ENCODE results near the gene RGPD4. TPM values are rescaled to one million over a fixed set of nuclear protein-coding genes. Genes with fewer than 3 reads are reported as not detected.

RGPD4 gene
- total RNA-seq, 4 donors from 2014 or later, result 0.16 TPM; not detected in 3

DNA sequence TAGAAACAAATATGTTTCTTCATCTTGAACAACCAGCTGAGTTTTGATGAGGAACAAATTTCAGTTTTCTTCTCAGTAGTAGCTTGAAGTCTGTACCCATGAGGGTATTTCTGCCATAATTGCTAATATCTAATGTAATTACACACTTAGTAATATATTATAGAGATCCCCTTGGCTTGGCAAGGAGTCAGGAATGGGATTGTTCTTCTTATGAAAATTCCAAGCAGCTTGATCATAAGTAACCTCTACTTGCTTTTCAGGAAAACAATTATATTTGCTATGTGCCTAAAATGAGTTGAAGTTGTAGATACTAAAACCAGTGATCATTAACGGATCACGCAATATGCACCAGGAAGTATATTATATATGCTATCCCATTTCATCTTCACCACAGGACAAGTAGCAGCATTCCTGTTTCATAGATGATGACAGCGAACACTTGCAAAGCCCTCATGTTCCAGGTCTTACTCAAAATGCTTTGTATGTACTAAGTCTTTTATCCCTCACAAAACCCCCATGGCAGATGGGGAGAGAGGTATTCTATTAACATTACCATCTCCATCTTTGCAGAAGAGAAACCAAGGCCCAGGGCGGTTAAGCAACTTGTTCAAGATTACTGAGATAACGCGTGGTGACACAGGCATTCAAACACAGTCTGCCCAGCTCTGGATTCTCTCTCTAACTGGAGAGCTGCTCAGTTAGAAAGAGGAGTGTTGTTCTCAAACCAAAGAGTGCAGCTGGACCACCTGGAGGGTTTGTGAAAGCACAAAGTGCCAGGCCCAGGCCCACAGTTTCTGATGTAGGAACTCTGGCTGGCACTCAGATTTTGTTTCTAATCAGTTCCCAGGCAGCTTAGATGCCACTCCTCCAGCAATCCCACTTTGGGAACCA is 21.8 kb upstream of the RGPD4 start:
- Histone ChIP-seq H3K27me3 (no peaks in the 10 kb centered on the region), H3K4me1 (peaks cover 0 to 17% (median 0%) of the 10 kb centered on the region in 3 donors), H3K27ac (no peak overlapping the region), H3K9me3 (no peaks in the 10 kb centered on the region), H3K36me3 (no peaks in the 10 kb centered on the region), H3K4me3 (no peak overlapping the region)
- 87 to 92% methylated on average over 4 to 5 of the region's 6 CpGs for WGBS, 2 donors (ENCODE audit: low coverage in 1 of 2)
- TF ChIP-seq, protein P1, sequence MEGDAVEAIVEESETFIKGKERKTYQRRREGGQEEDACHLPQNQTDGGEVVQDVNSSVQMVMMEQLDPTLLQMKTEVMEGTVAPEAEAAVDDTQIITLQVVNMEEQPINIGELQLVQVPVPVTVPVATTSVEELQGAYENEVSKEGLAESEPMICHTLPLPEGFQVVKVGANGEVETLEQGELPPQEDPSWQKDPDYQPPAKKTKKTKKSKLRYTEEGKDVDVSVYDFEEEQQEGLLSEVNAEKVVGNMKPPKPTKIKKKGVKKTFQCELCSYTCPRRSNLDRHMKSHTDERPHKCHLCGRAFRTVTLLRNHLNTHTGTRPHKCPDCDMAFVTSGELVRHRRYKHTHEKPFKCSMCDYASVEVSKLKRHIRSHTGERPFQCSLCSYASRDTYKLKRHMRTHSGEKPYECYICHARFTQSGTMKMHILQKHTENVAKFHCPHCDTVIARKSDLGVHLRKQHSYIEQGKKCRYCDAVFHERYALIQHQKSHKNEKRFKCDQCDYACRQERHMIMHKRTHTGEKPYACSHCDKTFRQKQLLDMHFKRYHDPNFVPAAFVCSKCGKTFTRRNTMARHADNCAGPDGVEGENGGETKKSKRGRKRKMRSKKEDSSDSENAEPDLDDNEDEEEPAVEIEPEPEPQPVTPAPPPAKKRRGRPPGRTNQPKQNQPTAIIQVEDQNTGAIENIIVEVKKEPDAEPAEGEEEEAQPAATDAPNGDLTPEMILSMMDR (IDR thresholded peaks at IDR 0.05), result no peak
- ATAC-seq, result no peak

DNA sequence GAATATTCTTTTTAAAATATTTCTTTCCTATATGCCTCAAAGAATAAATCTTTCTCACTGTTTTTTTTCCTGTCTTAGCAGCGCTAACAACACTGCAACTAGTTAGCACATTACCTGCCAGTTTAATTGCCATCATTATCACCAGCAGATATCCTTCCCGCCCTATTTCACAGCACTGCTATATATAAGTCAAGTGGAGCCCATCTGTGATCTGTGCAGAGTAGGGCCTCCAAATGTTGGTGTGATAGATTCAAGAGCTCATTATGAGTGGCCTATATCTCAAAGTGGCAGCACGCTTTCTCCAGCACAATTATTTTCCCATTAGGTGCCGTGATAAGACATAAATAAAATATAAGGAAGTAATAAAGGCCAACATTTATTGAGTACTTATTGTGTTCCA is 19.8 kb upstream of the RGPD4 start:
- no peaks in the 10 kb centered on the region for H3K27me3 ChIP-seq
- H3K4me3 ChIP-seq, result no peak overlapping the region
- H3K4me1 ChIP-seq, result peaks cover 0 to 20% (median 0%) of the 10 kb centered on the region in 3 donors
- 70 to 73% methylated on average over 4 of the region's 4 CpGs for WGBS, 2 donors (ENCODE audit: low coverage in 1 of 2)
- H3K9me3 ChIP-seq, result no peaks in the 10 kb centered on the region
- TF ChIP-seq POLR2A (IDR thresholded peaks at IDR 0.05) (no peak), POLR2AphosphoS5 (IDR thresholded peaks at IDR 0.05) (no peak), EP300 (IDR thresholded peaks at IDR 0.05) (no peak)
- TF ChIP-seq, protein P1 (IDR thresholded peaks at IDR 0.05), result no peak
- ATAC-seq, result no peak
- H3K27ac ChIP-seq, result no peak overlapping the region
- no peaks in the 10 kb centered on the region for H3K36me3 ChIP-seq

DNA sequence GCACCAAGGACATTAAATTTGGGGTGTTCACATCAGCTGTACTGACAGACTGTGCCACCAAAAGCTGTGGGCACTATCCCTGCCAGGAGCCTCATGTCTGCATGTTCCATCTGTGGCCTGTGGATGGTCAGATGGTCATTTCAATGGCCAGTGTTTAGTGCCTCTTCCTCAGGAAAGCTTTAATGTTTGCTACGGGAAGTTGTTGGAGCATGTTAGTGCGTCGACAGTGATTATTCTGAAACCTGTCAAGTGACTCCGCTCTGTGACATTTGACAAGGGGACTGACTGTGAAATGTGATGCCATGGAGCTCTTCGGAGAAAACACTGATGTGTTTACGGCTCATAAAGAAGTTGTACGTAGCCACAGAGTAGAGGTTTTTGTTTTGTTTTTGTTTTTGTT is 18.7 kb upstream of the RGPD4 start:
- Histone ChIP-seq H3K27me3 (no peaks in the 10 kb centered on the region), H3K4me1 (peaks cover 0 to 20% (median 0%) of the 10 kb centered on the region in 3 donors), H3K9me3 (no peaks in the 10 kb centered on the region), H3K36me3 (no peaks in the 10 kb centered on the region), H3K4me3 (no peak overlapping the region), H3K27ac (peak overlapping the region in 1 of 4 donors; percentile 53)
- 59 to 88% methylated on average over 4 to 5 of the region's 7 CpGs for WGBS, 2 donors (ENCODE audit: low coverage in 1 of 2)
- ATAC-seq, result no peak
- TF ChIP-seq, protein P1 (IDR thresholded peaks at IDR 0.05), result no peak
- TF ChIP-seq POLR2A (IDR thresholded peaks at IDR 0.05), result no peak
- TF ChIP-seq EP300 (IDR thresholded peaks at IDR 0.05), result no peak
- TF ChIP-seq POLR2AphosphoS5 (IDR thresholded peaks at IDR 0.05), result no peak

DNA sequence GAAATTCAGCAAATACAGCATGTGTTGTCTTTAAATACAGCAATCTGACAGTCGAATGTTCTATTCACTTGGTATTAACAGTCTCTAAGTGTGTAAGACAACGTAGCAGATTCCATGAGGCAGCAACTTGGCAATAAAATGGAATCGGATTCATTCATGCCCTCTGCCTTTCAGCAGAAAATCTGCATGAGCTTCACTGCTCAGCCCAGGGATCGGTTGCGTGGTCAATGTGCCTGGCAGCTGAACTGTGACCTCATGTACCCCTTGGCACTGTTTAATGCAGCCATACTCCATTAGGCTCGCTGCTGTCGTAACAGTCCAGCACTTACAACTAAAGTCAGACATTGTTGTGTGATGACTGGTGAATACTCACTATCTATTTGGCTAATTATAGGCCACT is 17.7 kb upstream of the RGPD4 start:
- 48 to 54% methylated on average over 6 to 7 of the region's 7 CpGs for WGBS, 2 donors (ENCODE audit: low coverage in 1 of 2)
- Histone ChIP-seq H3K9me3 (no peaks in the 10 kb centered on the region), H3K36me3 (no peaks in the 10 kb centered on the region), H3K4me3 (no peak overlapping the region), H3K4me1 (peaks cover 0 to 20% (median 0%) of the 10 kb centered on the region in 3 donors), H3K27ac (peak overlapping the region in 2 of 4 donors; percentile 41 to 53), H3K27me3 (no peaks in the 10 kb centered on the region)
- no peak for ATAC-seq
- TF ChIP-seq, protein P1 (IDR thresholded peaks at IDR 0.05), result no peak
- TF ChIP-seq EP300 (IDR thresholded peaks at IDR 0.05) (no peak), POLR2A (IDR thresholded peaks at IDR 0.05) (no peak), POLR2AphosphoS5 (IDR thresholded peaks at IDR 0.05) (no peak)

DNA sequence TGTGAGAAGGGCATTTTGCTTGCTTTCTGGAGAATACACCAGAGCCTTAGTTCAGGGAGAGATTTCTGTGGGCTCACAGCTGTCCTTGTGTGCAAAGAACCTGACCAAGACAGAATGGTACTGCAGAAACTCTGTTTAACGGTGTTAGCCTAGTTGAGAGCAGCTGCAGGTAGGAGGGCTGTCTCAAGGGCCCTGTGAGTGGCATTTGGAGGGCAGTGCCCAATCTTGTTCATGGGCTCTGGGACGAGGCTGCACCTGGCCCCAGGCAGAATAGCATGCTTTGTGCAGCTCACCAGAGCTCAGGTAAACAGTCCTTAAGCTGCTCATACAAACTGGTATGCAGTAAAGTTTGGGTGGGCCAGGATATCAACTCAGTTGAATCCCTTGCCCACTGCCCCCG is 16.9 kb upstream of the RGPD4 start:
- Histone ChIP-seq H3K9me3 (no peaks in the 10 kb centered on the region), H3K36me3 (no peaks in the 10 kb centered on the region), H3K4me3 (no peak overlapping the region), H3K27me3 (no peaks in the 10 kb centered on the region), H3K27ac (no peak overlapping the region), H3K4me1 (peaks cover 0 to 20% (median 0%) of the 10 kb centered on the region in 3 donors)
- TF ChIP-seq POLR2A (IDR thresholded peaks at IDR 0.05) (no peak), POLR2AphosphoS5 (IDR thresholded peaks at IDR 0.05) (no peak), EP300 (IDR thresholded peaks at IDR 0.05) (no peak)
- TF ChIP-seq, protein P1 (IDR thresholded peaks at IDR 0.05), result no peak
- WGBS, 2 donors (ENCODE audit: low coverage in 1 of 2), result 50% methylated on average over 1 of the region's 3 CpGs
- no peak for ATAC-seq

Data from gastroesophageal sphincter (tissue), 4 donors.